HepG2 (cell line): ENCODE measurements around the gene EPB41L2.

ENCODE experiments used
- EZH2 ChIP-seq: conservative IDR thresholded peaks from 2 replicates; pipeline ENCODE4 v1.6.1; 2012; ENCODE audit warnings: mild to moderate bottlenecking, low read depth, low read length, moderate library complexity
- POLR2AphosphoS5 ChIP-seq: IDR thresholded peaks from 2 replicates; pipeline ENCODE4 v1.6.1; 2012; ENCODE audit warnings: low read depth, low read length

GRCh38 chr6:130962966-130963365 lies 100.1 kb downstream of the EPB41L2 start:
- TF ChIP-seq EZH2 (no peak), POLR2AphosphoS5 (no peak)
